HG03060 (cell line): Measurements from ENCODE around the gene RWDD2A.
"Not testable (repeated sequence)": the region's sequence is repeated elsewhere in the genome, so short reads cannot be mapped to it uniquely, and the experiment has no call there.

ENCODE experiments used
- ATAC-seq: cut with Tn5 transposase; IDR thresholded peaks from one replicate; pipeline ENCODE4 v1.9.1; 2021; ENCODE audit warnings: low read depth, moderate number of reproducible peaks; ENCODE audit not compliant: unreplicated experiment

RWDD2A gene

DNA sequence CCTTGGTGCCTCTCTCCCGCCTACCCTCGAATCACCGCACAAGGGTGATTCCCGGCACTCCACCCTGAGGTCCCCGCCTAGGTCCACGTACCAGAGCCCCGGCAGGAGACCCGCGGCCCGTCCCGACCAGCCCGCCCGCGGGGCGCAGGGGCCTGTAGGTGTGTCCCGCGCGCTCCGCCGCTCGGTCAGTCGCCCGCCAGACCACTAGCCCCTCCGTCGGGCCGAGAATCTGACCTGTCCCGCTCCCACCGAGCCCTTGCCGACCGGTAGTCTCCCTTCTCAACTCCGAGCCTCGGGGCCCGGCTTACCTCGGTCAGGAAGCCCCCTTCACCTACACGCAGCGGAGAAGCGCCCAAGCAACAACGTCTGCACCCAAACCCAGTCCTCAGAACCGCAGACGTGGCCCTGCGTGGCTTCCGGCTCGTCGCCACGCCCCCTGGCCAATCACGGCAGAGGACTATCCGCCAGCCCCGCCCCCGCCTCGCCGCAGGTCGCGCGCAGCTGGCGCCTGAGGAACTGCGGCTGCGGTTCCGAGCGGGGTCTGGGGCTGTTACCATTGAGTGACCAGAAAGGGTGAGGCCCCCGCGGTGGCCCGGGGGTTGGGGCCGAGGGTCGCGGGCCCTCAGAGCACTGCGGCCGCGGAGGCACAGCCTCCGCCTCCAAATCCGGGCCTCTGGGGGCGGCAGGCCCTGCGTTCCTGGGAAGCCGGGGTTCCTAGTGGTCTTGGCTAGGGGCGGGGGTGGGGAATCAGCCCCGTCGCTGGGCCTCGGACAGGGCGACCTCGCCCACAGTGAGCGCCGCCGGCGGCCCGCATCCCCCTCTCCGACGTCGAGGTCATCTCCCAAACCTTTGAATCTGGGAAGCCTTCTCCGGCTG, at the start of gene RWDD2A, which contains the start of gene PGM3:
Gene RWDD2A, plus strand, starts transcription at position 487 of the 876 bp plus-strand sequence. CDS start 1,095 bp downstream, outside the sequence.
Gene PGM3, minus strand, starts transcription at position 395 of the 876 bp plus-strand sequence. CDS start 2,253 bp downstream, outside the sequence.
- peak; percentile 94 for ATAC-seq

DNA sequence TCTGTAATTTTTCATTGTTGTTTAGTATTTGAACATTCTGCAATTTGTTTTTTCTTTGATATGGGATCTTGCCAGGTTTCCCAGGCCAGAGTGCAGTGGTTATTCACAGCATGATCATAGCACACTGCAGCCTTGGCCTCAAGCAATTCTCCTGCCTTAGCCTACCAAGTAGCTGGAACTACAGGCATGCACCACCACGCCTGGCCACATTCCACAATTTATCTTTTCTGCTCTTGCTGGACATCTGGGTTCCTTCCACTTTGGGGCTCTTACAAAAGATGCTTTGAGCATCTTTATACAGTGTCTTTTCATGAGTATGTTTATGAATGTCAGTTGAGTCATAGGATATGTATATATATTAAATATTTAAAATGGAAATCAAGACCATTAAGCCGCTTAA, 42.0 kb upstream of the RWDD2A start:
- no peak for ATAC-seq

DNA sequence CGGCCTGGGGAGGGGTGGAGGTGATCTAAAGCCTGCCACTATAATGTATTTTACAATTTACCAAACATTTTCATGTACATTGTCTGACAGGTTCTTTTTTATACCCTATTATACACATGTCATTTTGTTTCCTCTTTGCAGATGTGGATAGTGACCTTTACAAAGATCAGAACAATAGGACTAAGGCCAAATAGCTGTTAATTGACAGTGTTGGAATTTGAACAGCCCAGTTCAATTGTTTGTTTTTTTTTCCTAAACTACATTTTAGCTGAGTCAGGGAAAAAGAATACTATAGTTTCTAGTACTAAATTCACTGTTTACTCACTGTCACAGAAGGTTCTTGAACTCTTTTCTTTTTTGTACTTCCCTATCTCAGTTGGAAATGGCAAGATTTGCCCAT, 40.2 kb upstream of the RWDD2A start:
- no peak for ATAC-seq

DNA sequence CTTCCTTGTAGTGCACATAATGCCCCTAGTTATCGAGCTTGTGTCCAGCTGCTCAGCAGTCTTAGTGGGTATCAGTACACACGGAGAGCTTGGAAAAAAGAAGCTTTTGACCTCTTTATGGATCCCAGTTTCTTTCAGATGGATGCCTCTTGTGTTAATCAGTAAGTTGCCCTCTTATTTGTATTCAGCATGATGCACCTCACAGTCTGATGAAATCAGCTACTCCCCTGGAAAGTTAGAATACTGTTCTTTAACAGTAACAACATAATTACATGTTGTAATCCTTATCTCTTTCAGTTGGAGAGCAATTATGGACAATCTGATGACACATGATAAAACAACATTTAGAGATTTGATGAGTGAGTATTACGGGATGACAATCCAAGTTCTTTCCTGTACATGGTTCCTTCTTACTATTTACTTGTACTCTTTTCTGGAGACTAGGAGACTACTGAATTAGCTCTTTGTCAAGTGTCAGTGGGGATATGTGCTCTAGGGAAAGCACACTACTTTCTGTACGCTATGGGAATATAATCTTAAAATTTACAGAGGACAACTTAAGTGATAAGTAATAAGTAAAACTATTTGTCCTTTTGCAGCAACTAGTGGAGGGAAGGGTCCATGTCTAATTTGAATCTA, 39.2 kb upstream of the RWDD2A start:
- no peak for ATAC-seq

DNA sequence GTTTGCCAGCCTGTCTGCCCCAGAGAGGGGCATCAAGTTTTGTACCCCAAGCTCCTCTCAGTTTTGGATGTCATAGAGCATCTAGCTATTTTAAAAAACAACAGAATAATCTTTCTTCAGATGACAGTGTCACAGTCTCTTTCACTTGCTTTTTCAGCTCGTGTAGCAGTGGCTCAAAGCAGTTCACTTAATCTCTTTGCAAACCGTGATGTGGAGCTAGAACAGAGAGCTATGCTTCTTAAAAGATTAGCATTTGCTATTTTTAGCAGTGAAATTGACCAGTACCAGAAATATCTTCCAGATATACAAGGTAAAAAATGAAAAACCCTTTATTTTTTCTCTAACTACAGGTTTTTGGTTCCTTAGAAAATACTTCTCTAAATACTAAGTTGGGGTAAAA, 37.4 kb upstream of the RWDD2A start:
- ATAC-seq: no peak

DNA sequence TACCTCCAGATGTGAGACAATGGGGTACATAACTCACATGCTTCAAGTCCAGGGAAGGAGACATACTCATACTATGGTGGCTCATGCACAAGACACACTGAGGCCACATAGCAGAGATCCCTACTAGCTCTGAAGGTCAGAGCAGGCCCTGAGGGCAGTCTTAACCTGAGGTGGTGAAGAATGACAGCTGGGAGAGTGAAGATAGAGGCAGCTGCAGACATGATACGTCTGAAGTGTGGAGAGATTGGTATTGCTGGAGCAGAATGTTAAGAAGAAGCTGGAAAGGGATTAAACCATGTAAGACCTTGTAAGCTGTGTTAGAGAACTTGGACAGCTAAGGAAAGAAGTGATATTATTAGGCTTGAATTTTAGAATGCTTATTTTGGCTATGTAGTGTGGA, 33.0 kb upstream of the RWDD2A start:
- ATAC-seq: no peak

DNA sequence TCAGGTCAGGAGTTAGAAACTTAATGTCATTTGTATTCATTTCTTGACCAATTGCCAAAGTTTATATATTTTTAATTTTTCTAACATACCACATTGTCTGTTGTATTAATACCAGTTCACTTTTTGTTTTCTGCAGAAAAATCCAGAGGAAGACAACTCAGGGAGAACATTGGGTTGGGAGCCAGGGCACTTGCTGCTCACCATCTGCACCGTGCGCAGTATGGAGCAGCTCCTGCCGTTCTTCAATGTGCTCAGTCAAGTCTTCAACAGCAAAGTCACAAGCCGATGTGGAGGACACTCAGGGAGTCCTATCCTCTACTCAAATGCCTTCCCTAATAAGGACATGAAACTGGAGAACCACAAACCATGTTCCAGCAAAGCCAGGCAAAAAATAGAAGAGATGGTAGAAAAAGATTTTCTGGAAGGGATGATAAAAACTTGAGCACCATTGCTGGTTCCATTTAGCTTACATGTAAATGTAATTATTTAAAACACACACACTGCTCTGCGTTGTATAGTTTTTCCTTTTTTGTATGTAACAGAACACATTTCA, 25.4 kb upstream of the RWDD2A start:
- no peak for ATAC-seq

DNA sequence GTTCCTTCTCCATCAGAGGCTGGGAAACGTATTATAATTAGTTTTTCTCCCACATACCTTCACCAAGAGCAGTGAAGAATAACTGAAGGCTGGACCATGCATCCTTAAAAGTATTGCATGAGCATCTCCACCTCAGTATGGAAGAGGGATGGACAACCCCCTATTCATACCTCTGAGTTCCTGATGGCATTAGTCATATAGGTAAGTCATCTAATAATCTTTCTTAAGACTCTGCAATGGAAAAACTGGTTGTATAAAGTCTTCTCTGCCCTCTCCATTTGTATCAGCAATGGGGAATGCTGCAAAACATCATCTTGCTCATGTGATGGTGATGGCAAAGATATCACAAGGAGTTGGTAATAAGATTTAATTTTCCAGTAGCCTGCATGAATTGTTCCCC, 24.6 kb upstream of the RWDD2A start:
- ATAC-seq: no peak

DNA sequence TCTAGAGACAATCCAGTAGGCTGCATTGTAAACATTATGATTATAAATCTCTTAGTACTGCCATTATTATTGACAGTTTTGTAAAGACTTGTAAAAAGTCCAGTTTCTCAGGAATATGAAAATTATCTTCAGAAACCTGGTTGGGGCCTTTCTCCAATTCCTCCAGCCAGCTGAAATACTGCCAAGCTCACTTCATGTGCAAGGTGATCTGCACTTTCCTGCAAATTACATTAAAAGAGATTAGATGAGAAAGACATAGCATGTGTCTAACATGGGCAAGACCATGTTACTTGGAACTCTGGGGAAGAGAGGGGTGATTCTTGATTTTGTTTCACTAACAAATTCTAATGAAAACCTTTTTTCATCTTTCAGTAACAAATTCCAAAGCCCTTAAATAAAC, 24.1 kb upstream of the RWDD2A start:
- no peak for ATAC-seq

DNA sequence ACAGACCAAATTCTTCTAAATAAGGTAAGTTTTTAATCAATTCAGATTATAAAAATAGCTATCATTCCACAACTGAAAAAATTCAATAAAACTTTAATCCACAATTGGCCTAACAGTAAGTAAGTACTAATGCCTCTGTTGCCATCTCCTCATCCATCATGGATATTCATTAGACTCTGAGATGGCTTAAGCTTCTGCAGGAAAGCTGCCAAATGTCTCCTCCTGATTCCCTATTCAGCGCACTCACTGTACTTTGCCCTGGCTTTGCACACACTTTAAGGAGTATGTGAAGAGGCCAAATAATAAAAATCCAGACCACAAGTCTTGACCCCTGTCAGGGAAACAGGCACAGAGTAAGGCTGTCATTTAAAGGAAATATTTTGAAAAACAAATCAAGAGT, 23.6 kb upstream of the RWDD2A start:
- ATAC-seq: no peak

DNA sequence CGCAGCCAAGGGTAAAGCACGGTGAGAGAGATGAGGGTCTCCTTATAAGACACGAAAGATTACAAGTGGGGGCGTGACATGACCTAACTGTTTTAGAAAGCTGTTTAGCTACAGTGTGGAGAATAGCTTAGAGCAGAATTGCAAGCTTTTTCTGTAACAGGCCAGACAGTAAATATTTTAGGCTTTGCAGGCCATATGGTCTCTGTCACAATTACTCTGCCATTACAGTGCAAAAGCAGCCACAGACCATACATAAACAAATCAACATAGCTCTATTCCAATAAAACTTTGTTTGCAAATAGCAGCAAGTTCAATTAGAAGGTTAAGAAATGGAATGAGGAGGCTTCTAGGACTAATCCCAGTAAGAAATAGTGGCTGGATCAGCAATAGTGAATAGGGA, 16.9 kb upstream of the RWDD2A start:
- ATAC-seq: no peak

DNA sequence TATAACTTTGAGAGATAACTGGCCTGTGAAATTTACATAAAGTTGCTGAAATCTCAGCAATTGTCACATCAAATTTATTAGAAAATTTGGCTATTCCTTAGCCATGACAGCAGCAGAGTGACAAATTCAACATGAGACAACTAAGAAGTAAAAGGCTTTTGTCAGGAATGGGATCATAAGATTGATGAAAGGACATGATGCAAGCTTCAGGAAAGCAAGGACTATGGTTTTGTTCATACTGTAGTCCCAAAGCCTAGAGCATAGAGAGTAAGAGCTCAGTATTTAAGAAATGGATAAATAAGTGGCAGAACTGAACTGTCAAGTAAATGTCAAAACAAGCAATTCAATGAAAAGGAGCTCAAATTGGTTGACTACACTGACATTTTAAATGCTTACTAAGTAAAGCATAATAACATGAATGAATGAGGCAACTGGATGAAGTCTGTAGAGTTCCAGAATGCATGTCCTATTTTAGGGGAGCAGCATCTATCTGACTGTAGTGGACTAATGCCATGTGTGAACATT, 12.7 kb upstream of the RWDD2A start:
- no peak for ATAC-seq

DNA sequence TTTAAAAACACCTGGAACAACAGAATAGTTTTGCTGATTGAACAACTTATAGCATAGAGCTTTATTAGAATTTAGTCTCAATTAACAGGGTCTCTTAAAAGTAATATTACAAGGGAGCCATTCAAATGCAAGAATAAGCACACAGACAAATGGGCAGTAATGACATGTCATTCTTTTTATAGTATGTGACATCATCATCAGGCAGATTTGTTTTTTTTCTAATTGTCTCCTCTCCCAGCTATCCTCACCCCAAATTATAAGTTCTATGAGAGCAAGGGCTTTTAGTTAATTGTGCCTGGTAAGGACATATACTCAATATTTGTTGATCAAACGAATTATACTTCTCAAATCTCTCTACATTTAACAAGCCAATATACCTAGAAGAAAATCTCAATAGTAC, 11.0 kb upstream of the RWDD2A start:
- ATAC-seq: no peak

DNA sequence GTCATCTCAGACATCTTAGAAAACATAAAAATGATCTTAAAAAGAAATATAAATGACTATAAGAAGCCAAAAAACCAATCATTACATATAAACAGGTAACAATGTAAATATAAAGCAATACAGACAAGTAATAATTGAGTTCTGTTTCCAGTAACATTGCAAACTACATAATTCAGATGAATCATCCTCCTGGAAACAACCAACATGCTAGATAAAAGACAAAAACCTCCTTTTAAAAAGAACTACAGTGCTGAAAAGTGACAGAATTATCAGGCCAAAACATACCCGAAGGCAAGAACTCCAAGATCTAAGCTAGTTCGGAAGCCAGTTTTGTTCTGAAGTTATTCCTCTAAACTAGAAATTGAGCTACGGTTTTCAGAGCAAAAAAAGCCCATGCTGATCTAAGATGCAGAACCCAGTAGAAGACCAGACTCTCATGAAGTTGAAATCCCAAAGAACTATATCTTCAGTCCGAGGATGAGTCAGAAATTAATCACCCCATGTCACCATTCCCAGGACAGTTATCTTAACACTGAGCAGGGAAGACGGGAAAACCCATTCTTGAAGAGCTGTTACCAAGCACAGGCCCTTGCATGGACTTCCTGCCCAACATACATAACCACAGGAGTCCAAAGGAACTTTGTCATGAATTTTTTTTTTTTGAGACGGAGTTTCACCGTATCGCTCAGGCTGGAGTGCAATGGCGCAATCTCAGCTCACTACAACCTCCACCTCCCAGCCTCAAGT, 9.9 kb upstream of the RWDD2A start:
- ATAC-seq: no peak

DNA sequence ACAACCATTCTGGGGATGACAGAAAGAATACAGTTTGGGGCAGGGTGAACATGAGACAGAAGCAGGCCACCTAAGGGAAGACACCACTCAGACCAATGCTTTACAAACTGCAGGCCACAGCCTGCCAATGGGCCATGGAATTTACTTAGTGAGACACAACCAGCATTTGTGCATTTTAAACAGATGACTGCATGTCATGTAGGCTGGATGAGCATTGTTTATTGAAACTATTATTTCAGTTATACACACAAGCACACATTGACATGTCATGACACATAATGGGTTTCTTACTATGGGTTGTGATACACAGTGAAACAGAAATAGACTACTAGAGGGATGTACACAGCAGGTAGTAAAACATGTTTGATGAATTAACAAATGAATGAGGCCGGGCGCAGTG, 8.1 kb upstream of the RWDD2A start:
- ATAC-seq: no peak

DNA sequence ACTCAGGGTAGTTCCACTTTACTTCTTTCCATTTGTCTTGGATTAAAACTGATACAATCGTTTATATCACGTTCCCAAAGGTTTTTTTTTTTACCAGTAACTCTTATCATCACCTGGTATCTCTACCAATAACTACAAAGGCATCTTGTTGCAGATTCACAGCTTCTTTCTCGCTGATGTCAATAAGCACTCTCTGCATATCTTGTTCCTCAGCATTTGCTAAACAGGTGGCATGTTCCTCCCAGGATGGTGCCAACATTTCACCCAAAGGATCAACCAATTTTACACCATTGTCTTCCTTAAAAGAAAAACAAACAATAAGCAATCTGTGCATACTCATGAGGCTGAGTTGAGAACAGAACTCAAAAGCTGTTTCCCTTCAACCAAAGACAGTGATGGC, 4.7 kb upstream of the RWDD2A start:
- ATAC-seq: no peak

DNA sequence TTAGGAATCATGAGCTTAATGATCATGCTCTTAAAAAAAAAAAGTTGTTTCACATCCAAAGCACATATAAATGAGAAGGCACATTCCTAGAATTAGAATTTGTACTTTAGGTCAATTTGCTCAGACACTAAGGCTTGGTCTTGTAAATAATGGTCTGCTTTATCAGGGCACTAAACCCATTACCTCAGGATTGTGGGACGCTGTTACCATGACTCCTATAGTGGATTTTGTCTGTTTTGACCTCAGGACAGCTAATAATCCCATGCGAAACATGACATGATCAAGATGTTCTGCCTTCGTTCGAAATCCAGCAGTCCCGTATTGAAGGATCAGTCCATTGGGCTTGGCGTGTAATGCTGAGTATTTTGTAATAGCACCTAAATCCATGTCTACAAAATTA, 2.5 kb upstream of the RWDD2A start:
- ATAC-seq: no peak

DNA sequence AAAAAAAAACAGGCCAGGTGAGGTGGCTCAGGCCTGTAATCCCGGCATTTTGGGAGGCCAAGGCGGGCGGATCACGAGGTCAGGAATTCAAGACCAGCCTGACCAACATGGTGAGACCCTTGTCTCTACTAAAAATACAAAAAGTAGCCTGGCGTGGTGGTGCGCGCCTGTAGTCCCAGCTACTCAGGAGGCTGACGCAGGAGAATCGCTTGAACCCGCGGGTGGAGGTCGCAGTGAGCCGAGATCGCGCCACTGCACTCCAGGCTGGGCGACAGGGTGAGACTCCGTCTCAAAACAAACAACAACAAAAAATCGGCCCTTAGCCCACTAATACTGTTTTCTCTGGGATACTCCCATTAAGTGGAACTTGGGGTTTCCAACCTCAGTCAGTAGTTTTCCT, 1.2 kb upstream of the RWDD2A start:
- not testable (repeated sequence) for ATAC-seq

DNA sequence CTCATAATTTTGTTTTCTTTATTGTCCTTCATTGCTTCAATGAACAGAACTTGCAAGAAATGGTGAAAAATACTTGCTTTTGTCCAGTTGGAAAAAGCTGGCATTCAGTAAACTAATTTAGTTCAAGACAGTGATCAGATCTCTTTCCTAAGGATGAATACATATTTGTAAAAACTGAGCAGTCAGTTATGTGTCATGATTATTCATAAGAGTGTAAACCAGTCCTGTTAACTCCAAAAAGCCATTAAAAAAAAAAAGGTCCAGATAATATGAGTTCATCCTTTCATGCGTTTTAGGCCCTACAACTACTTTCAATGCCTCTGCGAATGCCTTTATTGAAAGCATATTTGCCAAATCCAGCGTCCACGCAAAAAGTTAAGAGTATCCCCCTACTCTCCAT, 701 bp upstream of the RWDD2A start:
- ATAC-seq: no peak

DNA sequence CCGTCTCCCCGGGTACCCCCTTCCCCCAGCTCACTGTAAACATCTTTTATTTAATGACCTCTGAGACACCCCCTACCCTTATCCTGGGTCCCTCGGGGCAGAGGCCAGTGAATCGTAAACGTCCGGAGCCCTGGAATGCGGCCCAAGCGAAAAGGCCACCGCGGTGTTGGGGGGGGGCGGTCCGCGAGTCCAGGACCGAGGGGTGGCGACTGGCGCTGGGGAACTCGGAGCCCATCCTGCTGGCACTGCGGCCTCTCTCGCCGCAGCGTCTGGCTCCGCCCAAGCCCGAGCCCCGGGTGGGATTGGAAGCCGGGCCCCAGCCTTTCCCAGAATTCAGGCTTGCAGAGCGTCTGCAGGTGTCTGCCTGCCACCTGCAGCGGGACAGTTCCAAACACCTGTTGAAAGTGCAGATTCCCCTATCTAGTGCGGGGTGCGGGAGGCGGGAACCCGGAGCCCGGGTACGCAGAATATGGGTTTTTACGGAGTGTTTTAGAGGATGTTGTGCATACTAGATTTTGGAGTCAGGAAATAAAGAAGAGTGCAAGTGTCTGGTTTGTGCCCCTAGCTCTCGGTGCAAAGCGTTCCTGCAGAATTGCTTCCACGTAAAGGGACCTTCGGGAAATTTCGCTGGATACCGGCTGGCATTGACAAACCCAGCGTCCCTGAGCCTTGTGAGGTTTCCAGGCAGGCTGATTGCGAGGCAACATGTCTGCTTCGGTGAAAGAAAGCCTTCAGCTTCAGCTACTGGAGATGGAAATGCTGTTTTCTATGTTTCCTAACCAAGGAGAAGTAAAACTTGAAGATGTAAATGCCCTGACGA, 800 bp downstream of the RWDD2A start:
- ATAC-seq: no peak
